Natural killer cell (primary cell): Measurements from ENCODE around the gene RBM6. TPM values are rescaled to one million over a fixed set of nuclear protein-coding genes. Genes with fewer than 3 reads are reported as not detected.

Source experiments
- ATAC-seq, 3 donors: fragments of 150-1000 bp in 2 of 3; fragments of 200-7000 bp in 1 of 3; cut with Tn5 transposase; 1 replicate in 1 of 3; 2 replicates in 2 of 3; pipeline ENCODE4 v1.10.0; 2021; ENCODE audit warnings: mild to moderate bottlenecking in 2 of 3, moderate library complexity in 2 of 3
- DNase-seq, 2 donors: peaks; one replicate each; pipeline versions ENCODE4 v3.0.0 to v3.0.0-alpha.2; 2013 to 2021; ENCODE audit warnings: mixed read lengths in 1 of 2
- H3K27ac ChIP-seq: one replicate; pipeline ENCODE4 v1.5.1; 2013; ENCODE audit warnings: mild to moderate bottlenecking, low read length
- H3K27me3 ChIP-seq: one replicate; pipeline ENCODE4 v1.6.1; 2013; ENCODE audit warnings: low read length; ENCODE audit not compliant: control insufficient read depth, insufficient read depth
- H3K36me3 ChIP-seq: one replicate; pipeline ENCODE4 v1.6.1; 2013; ENCODE audit warnings: low read length; ENCODE audit not compliant: control insufficient read depth, insufficient read depth
- H3K4me1 ChIP-seq: one replicate; pipeline ENCODE4 v1.6.1; 2013; ENCODE audit warnings: low read length; ENCODE audit not compliant: control insufficient read depth, insufficient read depth
- H3K4me3 ChIP-seq: one replicate; pipeline ENCODE4 v1.5.1; 2013; ENCODE audit warnings: low read length
- H3K9me3 ChIP-seq: one replicate; pipeline ENCODE4 v1.6.1; 2013; ENCODE audit warnings: low read length; ENCODE audit not compliant: control insufficient read depth, insufficient read depth
- H3K27ac Mint-ChIP-seq, 2 donors: one replicate each; pipeline ENCODE4 v1.8.0; 2022; ENCODE audit warnings: mild to moderate bottlenecking in 2 of 2, mixed read lengths in 2 of 2, moderate library complexity in 1 of 2
- H3K27me3 Mint-ChIP-seq, 2 donors: one replicate each; pipeline ENCODE4 v1.8.0; 2022; ENCODE audit warnings: low read depth in 2 of 2, mixed read lengths in 2 of 2
- H3K36me3 Mint-ChIP-seq: one replicate; pipeline ENCODE4 v1.8.0; 2022; ENCODE audit warnings: mixed read lengths
- H3K4me1 Mint-ChIP-seq, 2 donors: one replicate each; pipeline ENCODE4 v1.8.0; 2022; ENCODE audit warnings: mixed read lengths in 2 of 2
- H3K4me3 Mint-ChIP-seq: one replicate; pipeline ENCODE4 v1.8.0; 2022; ENCODE audit warnings: mild to moderate bottlenecking, moderate library complexity, mixed read lengths
- H3K9me3 Mint-ChIP-seq, 2 donors: one replicate each; pipeline ENCODE4 v1.8.0; 2022; ENCODE audit warnings: mixed read lengths in 2 of 2
- CTCF ChIP-seq: fragments of 200-600 bp; IDR thresholded peaks from one replicate; pipeline ENCODE4 v1.8.0; 2022; ENCODE audit warnings: antibody characterized with exemption
- WGBS: methylation state at CpG from one replicate; pipeline ENCODE4 v1.1.7; 2013; ENCODE audit warnings: missing lambda C conversion rate; ENCODE audit not compliant: insufficient coverage; 5-methylcytosine and 5-hydroxymethylcytosine counted together
- intact Hi-C: fragments of 100-400 bp; cut with micrococcal nuclease; formaldehyde crosslinking; loops from one replicate; pipeline ENCODE4 v1.14.2; 2022
- total RNA-seq, 4 donors: library from RNA; stranded (reverse); fragments of 120-200 nt in 1 of 4; gene quantifications; one replicate each; pipeline versions ENCODE4 v1.2.3 to v1.2.4, GENCODE V29; 2013 to 2022

Gene RBM6
- total RNA-seq, 3 donors from 2014 or later (not counting 1 experiment from before 2014, with no cell fraction given) = 155 to 193 (median 157) TPM

- Histone ChIP-seq H3K9me3 (no peaks in the 10 kb centered on the region), H3K4me3 (no peak overlapping the region), H3K27me3 (no peaks in the 10 kb centered on the region), H3K27ac (no peak overlapping the region), H3K36me3 (peaks cover 16% of the 10 kb centered on the region), H3K4me1 (peaks cover 7% of the 10 kb centered on the region)
- WGBS = 100% methylated on average over 2 of the region's 2 CpGs
- intact Hi-C loops = no loop called here
- no peak for DNase-seq
- Mint-ChIP-seq H3K36me3 (no peaks in the 10 kb centered on the region), H3K27me3 (no peaks in the 10 kb centered on the region), H3K4me1 (peaks cover under 1 to 11% of the 10 kb centered on the region in 2 donors), H3K27ac (no peak overlapping the region), H3K9me3 (no peaks in the 10 kb centered on the region), H3K4me3 (no peak overlapping the region)
- no peak for TF ChIP-seq CTCF
- ATAC-seq = no peak
Measured at GRCh38 chr3:49911124-49911420, 28.9 kb upstream of the RBM6 start.

- no peak for ATAC-seq
- H3K9me3 ChIP-seq = no peaks in the 10 kb centered on the region
- peaks cover 2% of the 10 kb centered on the region for H3K4me1 ChIP-seq
- H3K36me3 ChIP-seq = peaks cover 16% of the 10 kb centered on the region
- no peak for TF ChIP-seq CTCF
- H3K36me3 Mint-ChIP-seq = no peaks in the 10 kb centered on the region
- DNase-seq = no peak
- WGBS = 93% methylated on average over 15 of the region's 15 CpGs
- no peaks in the 10 kb centered on the region for H3K27me3 Mint-ChIP-seq
- peaks cover 0 to 11% of the 10 kb centered on the region in 2 donors for H3K4me1 Mint-ChIP-seq
- H3K27me3 ChIP-seq = no peaks in the 10 kb centered on the region
- no peak overlapping the region for H3K4me3 ChIP-seq
- intact Hi-C loops = no loop called here
- H3K9me3 Mint-ChIP-seq = no peaks in the 10 kb centered on the region
- H3K27ac ChIP-seq = no peak overlapping the region
- no peak overlapping the region for H3K4me3 Mint-ChIP-seq
- H3K27ac Mint-ChIP-seq = no peak overlapping the region
Measured at GRCh38 chr3:49911611-49912010, 28.3 kb upstream of the RBM6 start.

GRCh38 chr3:49912881-49913281 lies 27.1 kb upstream of the RBM6 start:
- peaks cover 0 to 9% of the 10 kb centered on the region in 2 donors for H3K4me1 Mint-ChIP-seq
- H3K4me3 Mint-ChIP-seq = no peak overlapping the region
- no peaks in the 10 kb centered on the region for H3K36me3 Mint-ChIP-seq
- Histone ChIP-seq H3K36me3 (peaks cover 16% of the 10 kb centered on the region), H3K9me3 (no peaks in the 10 kb centered on the region), H3K27ac (no peak overlapping the region), H3K4me1 (peaks cover 2% of the 10 kb centered on the region), H3K27me3 (no peaks in the 10 kb centered on the region), H3K4me3 (no peak overlapping the region)
- H3K9me3 Mint-ChIP-seq = no peaks in the 10 kb centered on the region
- no peak overlapping the region for H3K27ac Mint-ChIP-seq
- no peaks in the 10 kb centered on the region for H3K27me3 Mint-ChIP-seq
- intact Hi-C loops = no loop called here
- TF ChIP-seq CTCF = no peak
- DNase-seq (no peak), ATAC-seq (no peak)
- WGBS = 94% methylated on average over 4 of the region's 4 CpGs

- Histone ChIP-seq H3K4me1 (peaks cover 5% of the 10 kb centered on the region), H3K9me3 (no peaks in the 10 kb centered on the region), H3K36me3 (peaks cover 11% of the 10 kb centered on the region), H3K27me3 (no peaks in the 10 kb centered on the region), H3K27ac (no peak overlapping the region), H3K4me3 (no peak overlapping the region)
- H3K36me3 Mint-ChIP-seq = no peaks in the 10 kb centered on the region
- ATAC-seq = no peak
- intact Hi-C loops = no loop called here
- 81% methylated on average over 2 of the region's 2 CpGs for WGBS
- no peak for TF ChIP-seq CTCF
- H3K27me3 Mint-ChIP-seq = no peaks in the 10 kb centered on the region
- H3K27ac Mint-ChIP-seq = no peak overlapping the region
- H3K9me3 Mint-ChIP-seq = no peaks in the 10 kb centered on the region
- no peak overlapping the region for H3K4me3 Mint-ChIP-seq
- no peak for DNase-seq
- peaks cover 0 to 9% of the 10 kb centered on the region in 2 donors for H3K4me1 Mint-ChIP-seq
Measured at GRCh38 chr3:49914906-49915305, 25.0 kb upstream of the RBM6 start.
